ENCODE measurements around the gene NLRC5.
"Not testable (repeated sequence)": the region's sequence is repeated elsewhere in the genome, so short reads cannot be mapped to it uniquely, and the experiment has no call there.

Gene NLRC5

DNA sequence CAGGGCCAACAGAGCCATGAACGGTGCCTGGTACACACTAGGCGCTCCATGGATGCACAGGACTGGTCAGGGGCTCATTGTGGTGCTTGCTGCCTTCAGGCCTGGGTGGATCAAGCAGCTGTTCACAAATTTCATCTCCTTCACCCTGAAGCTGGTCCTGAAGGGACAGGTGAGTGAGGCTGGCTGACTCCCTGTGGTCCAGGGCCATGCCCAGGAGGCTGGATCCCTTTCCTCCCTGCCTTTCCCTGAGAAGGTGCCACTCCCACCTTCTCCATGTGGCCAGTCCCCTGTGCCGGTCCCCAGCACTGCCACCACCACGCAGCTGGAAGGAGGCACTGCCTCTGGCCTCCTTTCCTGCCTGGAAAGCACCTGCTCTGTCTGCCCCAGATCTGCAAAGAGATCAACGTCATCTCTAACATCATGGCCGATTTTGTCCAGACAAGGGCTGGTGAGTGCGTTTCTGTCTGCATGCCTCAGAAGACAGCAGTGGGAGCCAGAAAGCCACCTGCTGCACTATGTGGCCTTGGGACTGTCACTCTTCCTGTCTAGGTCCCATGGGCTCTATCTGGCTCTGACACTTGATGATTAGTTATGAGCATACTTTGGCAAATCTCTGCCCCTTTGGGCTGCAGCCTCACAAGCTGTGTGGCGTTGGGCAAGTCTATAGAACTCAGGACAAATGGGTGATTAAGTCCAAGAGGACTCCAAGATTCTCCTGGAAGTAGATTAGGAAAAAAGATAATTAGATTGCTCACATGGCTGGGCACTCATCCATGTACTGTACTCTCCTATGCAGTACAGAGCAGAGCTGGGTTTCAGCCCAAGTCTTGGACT, 18.2 kb upstream of the NLRC5 start:
- DNase-seq (ENCODE audit: extremely low read depth, low read depth) = no peak
- no peak for TF ChIP-seq CTCF (IDR thresholded peaks at IDR 0.05; ENCODE audit: low read depth, low read length)

DNA sequence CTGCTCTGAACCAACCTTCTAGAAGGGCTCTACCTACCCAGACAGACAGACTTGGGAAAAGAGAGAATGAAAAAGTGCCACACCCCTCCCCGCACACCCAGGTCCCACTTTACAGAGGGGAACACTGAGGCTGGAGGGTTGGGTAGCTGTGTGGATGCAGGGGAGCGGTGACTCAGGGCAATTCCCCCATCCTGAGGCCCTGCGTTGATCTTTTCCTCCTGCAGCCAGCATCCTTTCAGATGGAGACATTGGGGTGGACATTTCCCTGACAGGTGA, 17.7 kb upstream of the NLRC5 start:
- no peak for TF ChIP-seq CTCF (IDR thresholded peaks at IDR 0.05; ENCODE audit: low read depth, low read length)
- no peak for DNase-seq (ENCODE audit: extremely low read depth, low read depth)

GRCh38 chr16:56972403-56973293, 16.7 kb upstream of the NLRC5 start:
- TF ChIP-seq CTCF (IDR thresholded peaks at IDR 0.05; ENCODE audit: low read depth, low read length) = no peak
- no peak for DNase-seq (ENCODE audit: extremely low read depth, low read depth)

GRCh38 chr16:56973294-56973689, 16.1 kb upstream of the NLRC5 start:
- no peak for TF ChIP-seq CTCF (IDR thresholded peaks at IDR 0.05; ENCODE audit: low read depth, low read length)
- DNase-seq (ENCODE audit: extremely low read depth, low read depth) = no peak

DNA sequence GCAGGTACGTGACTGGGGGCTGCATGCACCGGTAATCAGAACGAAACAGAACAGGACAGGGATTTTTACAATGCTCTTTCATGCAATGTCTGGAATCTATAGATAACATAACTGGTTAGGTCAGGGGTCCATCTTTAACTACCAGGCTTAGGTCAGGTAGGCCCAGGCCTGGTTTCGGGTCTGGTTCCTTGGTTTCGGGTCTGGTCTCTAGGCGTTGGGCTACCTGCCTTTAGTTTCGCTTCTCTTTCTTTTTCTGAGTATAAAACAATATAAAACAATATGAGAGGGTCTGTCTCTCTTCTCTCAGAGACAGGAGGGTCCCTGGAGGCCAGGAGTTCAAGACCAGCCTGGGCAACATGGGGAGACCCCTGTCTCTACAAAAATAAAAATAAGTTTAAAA, 15.5 kb upstream of the NLRC5 start:
- not testable (repeated sequence) for DNase-seq (ENCODE audit: extremely low read depth, low read depth)

DNA sequence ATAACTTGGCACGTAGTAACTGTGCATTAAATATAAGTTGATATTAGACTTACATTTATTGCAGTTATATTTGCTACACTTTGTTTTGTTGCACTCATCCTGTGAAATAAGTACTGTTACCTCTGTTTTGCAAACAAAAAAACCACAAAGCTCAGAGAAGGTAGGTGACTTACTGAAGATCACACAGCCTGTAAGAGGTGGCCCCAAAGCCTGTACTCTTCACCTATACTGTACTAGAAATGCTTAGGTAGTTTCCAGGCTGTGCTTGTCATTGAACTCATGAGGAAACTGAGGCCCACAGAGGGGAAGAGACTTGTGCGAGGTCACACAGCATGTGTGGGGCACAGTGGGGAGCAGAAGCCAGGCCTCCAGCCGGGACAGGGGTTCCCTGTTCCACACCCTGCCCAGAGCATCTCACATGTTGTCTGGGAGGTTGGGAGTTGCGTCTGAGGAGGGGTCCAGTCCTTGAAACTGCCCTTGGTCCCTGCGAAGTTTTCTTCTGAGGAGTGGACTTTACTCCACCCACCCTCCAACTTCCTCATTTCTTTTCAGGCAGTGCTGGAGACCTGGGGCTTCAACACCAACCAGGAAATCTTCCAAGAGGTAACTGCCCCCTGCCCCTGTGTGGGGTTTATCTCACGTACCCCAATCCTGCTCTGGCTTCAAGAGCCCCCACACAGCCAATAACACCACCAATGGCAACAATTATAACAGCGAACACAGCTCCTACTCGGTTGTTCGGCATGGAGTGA, 14.6 kb upstream of the NLRC5 start:
- no peak for DNase-seq (ENCODE audit: extremely low read depth, low read depth)
- no peak for TF ChIP-seq CTCF (IDR thresholded peaks at IDR 0.05; ENCODE audit: low read depth, low read length)

DNA sequence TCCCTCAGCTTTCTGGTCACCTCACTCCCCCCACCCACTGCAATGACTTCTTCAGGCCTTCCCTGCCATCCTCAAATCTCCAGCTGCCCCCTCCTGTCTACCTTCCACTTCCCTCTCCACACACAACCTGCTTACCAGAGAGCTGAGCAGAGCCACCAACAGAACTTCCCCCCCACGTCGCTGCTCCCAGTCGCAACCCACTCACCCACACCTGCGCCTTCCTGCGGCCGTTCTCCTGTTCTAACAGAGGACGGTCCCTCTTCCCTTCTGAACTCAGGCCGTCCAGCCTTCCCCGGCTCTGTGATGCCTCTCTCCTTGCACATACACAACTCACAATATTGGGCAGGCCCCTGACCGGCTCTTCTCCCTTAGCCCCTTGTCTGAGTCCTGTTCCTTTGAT, 13.6 kb upstream of the NLRC5 start:
- DNase-seq (ENCODE audit: extremely low read depth, low read depth) = no peak
- TF ChIP-seq CTCF (IDR thresholded peaks at IDR 0.05; ENCODE audit: low read depth, low read length) = no peak
